ENCODE results near the gene ABAT. TPM values are rescaled to one million over a fixed set of nuclear protein-coding genes. Genes with fewer than 3 reads are reported as not detected.

The ABAT gene
- 1.2 and 4.3 TPM in 2 replicates for total RNA-seq

GRCh38 chr16:8674413-8675022 lies at the start of gene ABAT:
Gene ABAT (plus strand): TSS chr16:8674617. CDS start chr16:8735740, 61,123 bp downstream.

GRCh38 chr16:8797364-8798173 lies 123.2 kb downstream of the ABAT start, which contains the start of the genes PMM2 and TMEM186:
Gene PMM2 (plus strand): TSS chr16:8797839. CDS start chr16:8797883, 44 bp downstream.
Gene TMEM186 (minus strand): TSS chr16:8797639. CDS start chr16:8797614, 25 bp downstream.

Other genes with a start within 250 kb of the ABAT start
- gene TMEM114, start 84.1 kb upstream of the ABAT start, total RNA-seq, result not detected in 2 replicates
- gene METTL22, start 52.9 kb upstream of the ABAT start, total RNA-seq, result 28.7 and 33.0 TPM in 2 replicates
- 7.8 and 15.4 TPM in 2 replicates for gene TMEM186, start 123.0 kb downstream of the ABAT start, total RNA-seq
- 20.2 and 39.7 TPM in 2 replicates for gene PMM2, start 123.2 kb downstream of the ABAT start, total RNA-seq
- gene CARHSP1, start 194.4 kb downstream of the ABAT start, total RNA-seq, result 132 and 151 TPM in 2 replicates
- gene LITAFD, start 207.7 kb downstream of the ABAT start, total RNA-seq, result not detected in 2 replicates

Measured in epithelial cell of alveolus of lung (primary cell).